ENCODE results near the gene COG1. TPM values are rescaled to one million over a fixed set of nuclear protein-coding genes. Genes with fewer than 3 reads are reported as not detected.

COG1 gene
- total RNA-seq, 1 experiment from 2014 or later, result 24.1 TPM

DNA sequence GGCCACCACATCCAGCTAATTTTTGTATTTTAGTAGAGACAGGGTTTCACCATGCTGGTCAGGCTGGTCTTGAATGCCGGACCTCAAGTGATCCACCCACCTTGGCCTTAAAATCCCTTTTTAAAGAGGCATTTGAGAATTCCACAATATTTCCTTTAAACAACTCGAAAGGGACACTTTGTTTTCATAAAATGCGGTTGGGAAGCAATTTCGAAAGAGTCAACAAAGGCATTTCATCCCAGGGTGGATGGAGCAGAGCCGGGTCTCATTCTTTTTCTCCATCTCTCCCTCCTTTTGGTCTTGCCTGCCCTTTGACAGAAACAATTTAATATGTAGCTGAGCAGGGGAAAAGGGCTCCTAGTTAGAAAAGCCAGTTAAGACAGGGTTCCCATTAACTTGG lies 13.5 kb upstream of the COG1 start:
- DNase-seq, result no peak
- Histone ChIP-seq H3K27ac (ENCODE audit: low read length) (no peak overlapping the region), H3K36me3 (ENCODE audit: low read depth, low read length) (no peaks in the 10 kb centered on the region), H2AFZ (ENCODE audit: low read length) (no peak overlapping the region), H3K9ac (ENCODE audit: low read length) (no peak overlapping the region), H3K27me3 (ENCODE audit: low read length) (no peaks in the 10 kb centered on the region), H3K9me2 (replicated peaks; ENCODE audit: low read length) (no peaks in the 10 kb centered on the region; the same call in 1 of the 2 replicates), H3K4me1 (ENCODE audit: insufficient read depth, low read length) (no peaks in the 10 kb centered on the region), H4K20me1 (ENCODE audit: low read length) (no peaks in the 10 kb centered on the region), H3K4me3 (ENCODE audit: low read length) (no peak overlapping the region), H3F3A (ENCODE audit: low read length, unreplicated experiment) (no peaks in the 10 kb centered on the region), H3K9me3 (ENCODE audit: low read length) (no peaks in the 10 kb centered on the region), H3K4me2 (ENCODE audit: low read length) (no peak overlapping the region), H3K79me2 (ENCODE audit: low read length) (no peaks in the 10 kb centered on the region)
- intact Hi-C loops (cut with micrococcal nuclease), result no loop called here
- ChIA-PET CTCF (no interaction called here), POLR2A (ENCODE audit: unreplicated experiment) (no interaction called here)
- ATAC-seq, result no peak
- TF ChIP-seq EZH2 (IDR thresholded peaks at IDR 0.05; ENCODE audit: low read length, unreplicated experiment) (no peak), EZH2phosphoT487 (IDR thresholded peaks at IDR 0.05; ENCODE audit: borderline replicate concordance, low read length) (no peak)
- no TSS peak for BruUV-seq (replicated peaks)

DNA sequence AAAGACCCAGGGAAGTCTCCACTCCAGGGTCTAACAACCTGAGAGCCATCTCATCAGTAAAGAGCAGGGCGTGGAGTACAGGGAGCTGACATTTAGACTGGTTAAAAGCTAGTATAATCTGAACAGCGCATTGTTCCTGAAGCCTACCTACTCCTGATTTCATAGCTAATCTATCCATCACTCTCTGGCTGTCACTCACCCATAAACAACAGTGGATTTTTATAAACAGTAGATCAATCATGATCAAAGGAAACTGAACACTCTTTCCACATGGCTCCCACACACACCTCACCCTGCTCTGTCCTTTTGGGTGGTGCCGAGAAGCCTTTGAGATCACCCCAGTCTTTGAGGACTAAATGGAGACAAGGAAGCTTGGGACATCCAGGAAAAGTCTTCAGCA lies 13.0 kb upstream of the COG1 start:
- ChIA-PET CTCF (no interaction called here), POLR2A (ENCODE audit: unreplicated experiment) (no interaction called here)
- ATAC-seq, result no peak
- intact Hi-C loops (cut with micrococcal nuclease), result no loop called here
- Histone ChIP-seq H3K4me1 (ENCODE audit: insufficient read depth, low read length) (no peaks in the 10 kb centered on the region), H3K9me3 (ENCODE audit: low read length) (no peaks in the 10 kb centered on the region), H3K27ac (ENCODE audit: low read length) (no peak overlapping the region), H4K20me1 (ENCODE audit: low read length) (no peaks in the 10 kb centered on the region), H3K9ac (ENCODE audit: low read length) (no peak overlapping the region), H3K79me2 (ENCODE audit: low read length) (no peaks in the 10 kb centered on the region), H3K4me3 (ENCODE audit: low read length) (no peak overlapping the region), H2AFZ (ENCODE audit: low read length) (no peak overlapping the region), H3K4me2 (ENCODE audit: low read length) (no peak overlapping the region), H3F3A (ENCODE audit: low read length, unreplicated experiment) (no peaks in the 10 kb centered on the region), H3K27me3 (ENCODE audit: low read length) (no peaks in the 10 kb centered on the region), H3K9me2 (replicated peaks; ENCODE audit: low read length) (no peaks in the 10 kb centered on the region; the same call in 1 of the 2 replicates), H3K36me3 (ENCODE audit: low read depth, low read length) (no peaks in the 10 kb centered on the region)
- no peak for TF ChIP-seq EZH2 (IDR thresholded peaks at IDR 0.05; ENCODE audit: low read length, unreplicated experiment)
- TF ChIP-seq, protein P1, sequence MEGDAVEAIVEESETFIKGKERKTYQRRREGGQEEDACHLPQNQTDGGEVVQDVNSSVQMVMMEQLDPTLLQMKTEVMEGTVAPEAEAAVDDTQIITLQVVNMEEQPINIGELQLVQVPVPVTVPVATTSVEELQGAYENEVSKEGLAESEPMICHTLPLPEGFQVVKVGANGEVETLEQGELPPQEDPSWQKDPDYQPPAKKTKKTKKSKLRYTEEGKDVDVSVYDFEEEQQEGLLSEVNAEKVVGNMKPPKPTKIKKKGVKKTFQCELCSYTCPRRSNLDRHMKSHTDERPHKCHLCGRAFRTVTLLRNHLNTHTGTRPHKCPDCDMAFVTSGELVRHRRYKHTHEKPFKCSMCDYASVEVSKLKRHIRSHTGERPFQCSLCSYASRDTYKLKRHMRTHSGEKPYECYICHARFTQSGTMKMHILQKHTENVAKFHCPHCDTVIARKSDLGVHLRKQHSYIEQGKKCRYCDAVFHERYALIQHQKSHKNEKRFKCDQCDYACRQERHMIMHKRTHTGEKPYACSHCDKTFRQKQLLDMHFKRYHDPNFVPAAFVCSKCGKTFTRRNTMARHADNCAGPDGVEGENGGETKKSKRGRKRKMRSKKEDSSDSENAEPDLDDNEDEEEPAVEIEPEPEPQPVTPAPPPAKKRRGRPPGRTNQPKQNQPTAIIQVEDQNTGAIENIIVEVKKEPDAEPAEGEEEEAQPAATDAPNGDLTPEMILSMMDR (conservative IDR thresholded peaks at IDR 0.05; ENCODE audit: low read depth, low read length), result no peak
- TF ChIP-seq EZH2phosphoT487 (IDR thresholded peaks at IDR 0.05; ENCODE audit: borderline replicate concordance, low read length), result no peak
- DNase-seq, result no peak
- BruUV-seq (replicated peaks), result no TSS peak

DNA sequence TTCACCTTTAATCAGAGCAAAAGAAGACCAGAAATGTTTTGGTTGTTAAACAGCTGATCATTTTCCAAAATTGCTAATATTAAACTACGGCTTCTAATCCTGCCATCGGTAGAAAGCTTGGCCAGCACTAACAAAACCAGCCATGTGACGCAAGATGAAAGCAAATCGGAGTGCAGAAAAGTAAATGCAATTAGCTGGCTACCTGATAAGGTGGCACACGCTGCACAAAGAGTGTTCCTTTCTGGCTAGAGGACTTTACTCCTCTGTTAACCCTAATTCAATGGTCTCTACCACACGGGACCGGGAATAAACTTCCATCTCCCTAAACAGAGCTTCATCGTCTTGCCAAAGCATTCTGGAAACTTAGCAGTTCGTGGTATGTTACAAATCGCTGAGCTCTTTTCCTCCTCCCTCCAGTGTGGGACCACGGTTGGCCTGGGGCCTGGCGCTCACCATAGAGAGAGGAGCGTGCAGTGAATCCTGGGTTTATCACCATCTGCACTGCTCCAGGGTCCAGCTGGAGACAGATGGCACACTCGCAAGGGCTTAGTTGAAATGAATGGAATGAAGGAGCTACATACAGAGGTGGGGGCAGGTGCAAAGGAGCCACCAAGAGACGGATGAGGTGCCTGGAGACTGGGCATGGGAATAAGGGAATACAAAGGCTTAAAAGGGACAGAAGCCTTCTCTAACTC lies 10.1 kb upstream of the COG1 start:
- no peaks in the 10 kb centered on the region for H3F3A ChIP-seq (ENCODE audit: low read length, unreplicated experiment)
- H3K4me2 ChIP-seq (ENCODE audit: low read length), result no peak overlapping the region
- H3K4me1 ChIP-seq (ENCODE audit: insufficient read depth, low read length), result no peaks in the 10 kb centered on the region
- H3K9me2 ChIP-seq (replicated peaks; ENCODE audit: low read length), result no peaks in the 10 kb centered on the region
- intact Hi-C loops (cut with micrococcal nuclease), result no loop called here
- no peaks in the 10 kb centered on the region for H4K20me1 ChIP-seq (ENCODE audit: low read length)
- H3K36me3 ChIP-seq (ENCODE audit: low read depth, low read length), result no peaks in the 10 kb centered on the region
- H3K9me3 ChIP-seq (ENCODE audit: low read length), result no peaks in the 10 kb centered on the region
- CTCF ChIA-PET, result interaction anchor here (1.5 kb wide), 1 partner anchor 457 kb away, joined by 4 read pairs; no protein-coding TSS in a partner anchor
- DNase-seq, result no peak
- H3K27me3 ChIP-seq (ENCODE audit: low read length), result no peaks in the 10 kb centered on the region
- POLR2A ChIA-PET (ENCODE audit: unreplicated experiment), result no interaction called here
- no TSS peak for BruUV-seq (replicated peaks)
- no peak overlapping the region for H3K9ac ChIP-seq (ENCODE audit: low read length)
- no peak for ATAC-seq
- no peak overlapping the region for H2AFZ ChIP-seq (ENCODE audit: low read length)
- TF ChIP-seq EZH2phosphoT487 (IDR thresholded peaks at IDR 0.05; ENCODE audit: borderline replicate concordance, low read length) (no peak), EZH2 (IDR thresholded peaks at IDR 0.05; ENCODE audit: low read length, unreplicated experiment) (no peak)
- TF ChIP-seq, protein P1 (conservative IDR thresholded peaks at IDR 0.05; ENCODE audit: low read depth, low read length), result no peak
- no peak overlapping the region for H3K4me3 ChIP-seq (ENCODE audit: low read length)
- no peak overlapping the region for H3K27ac ChIP-seq (ENCODE audit: low read length)
- H3K79me2 ChIP-seq (ENCODE audit: low read length), result no peaks in the 10 kb centered on the region
